ENCODE measurements around the gene MACF1. TPM values are rescaled to one million over a fixed set of nuclear protein-coding genes. Genes with fewer than 3 reads are reported as not detected.

MACF1 gene
- total RNA-seq, 1 experiment from 2014 or later = 190 TPM

- H3T11ph ChIP-seq (ENCODE audit: low read length) = no peak overlapping the region
- H3K79me2 ChIP-seq (ENCODE audit: insufficient read depth, low read length) = no peaks in the 10 kb centered on the region
- no peaks in the 10 kb centered on the region for H3K27me3 ChIP-seq (ENCODE audit: insufficient read depth, low read length)
- Mint-ChIP-seq H3K4me1 (no peaks in the 10 kb centered on the region), H3K36me3 (ENCODE audit: insufficient read depth in 1 of 3, low read depth in 3 of 3) (peaks cover 38 to 78% (median 67%) of the 10 kb centered on the region in 3 experiments; a peak in 6 of 7 replicates), H3K27ac (peak overlapping the region in 2 of 3 experiments; percentile 5 to 55; a peak in 1 of 7 replicates), H3K9me3 (no peaks in the 10 kb centered on the region), H3K4me3 (no peak overlapping the region), H3K27me3 (ENCODE audit: low read depth) (no peaks in the 10 kb centered on the region)
- H2BK20ac ChIP-seq (ENCODE audit: low read depth, low read length, poor library complexity, severe bottlenecking) = no peak overlapping the region
- H3K79me1 ChIP-seq (ENCODE audit: insufficient read depth, low read depth, low read length, poor library complexity, severe bottlenecking) = no peaks in the 10 kb centered on the region
- H3K18ac ChIP-seq (ENCODE audit: insufficient read length, low read depth, low read length) = no peak overlapping the region
- TF ChIP-seq CTCF (conservative IDR thresholded peaks at IDR 0.05) = no peak
- H2BK15ac ChIP-seq (ENCODE audit: low read depth, low read length) = no peak overlapping the region
- H4K20me1 ChIP-seq (ENCODE audit: control insufficient read depth, insufficient read depth, insufficient read length) = no peaks in the 10 kb centered on the region
- H3K4me1 ChIP-seq (ENCODE audit: insufficient read depth, low read length) = no peaks in the 10 kb centered on the region
- no peak overlapping the region for H3K4ac ChIP-seq (ENCODE audit: low read depth, low read length)
- no peak overlapping the region for H4K5ac ChIP-seq (ENCODE audit: insufficient read length, low read depth, low read length)
- H3K9me3 ChIP-seq (ENCODE audit: control insufficient read depth, low read depth, low read length) = no peaks in the 10 kb centered on the region
- no peak overlapping the region for H3K14ac ChIP-seq (ENCODE audit: insufficient read depth, low read length)
- H3K23ac ChIP-seq (ENCODE audit: insufficient read length, low read depth, low read length) = no peak overlapping the region
- H3K4me2 ChIP-seq (ENCODE audit: insufficient read depth, insufficient read length, low read length) = no peak overlapping the region
- H4K8ac ChIP-seq (replicated peaks; ENCODE audit: insufficient read length, low read depth, low read length) = no peak overlapping the region
- WGBS (ENCODE audit: extremely low coverage, insufficient read length, low lambda C conversion rate) = no CpG with 5 or more reads among the region's 1 CpG
- no peak for DNase-seq
- no peak overlapping the region for H3K56ac ChIP-seq (ENCODE audit: insufficient read length, low read depth, low read length)
- H2AFZ ChIP-seq (ENCODE audit: low read length) = no peak overlapping the region
- H3K23me2 ChIP-seq (ENCODE audit: insufficient read length, low read depth, low read length, poor library complexity, severe bottlenecking) = no peaks in the 10 kb centered on the region
- H2BK120ac ChIP-seq (ENCODE audit: low read depth, low read length, poor library complexity, severe bottlenecking) = no peak overlapping the region
- H3K27ac ChIP-seq (ENCODE audit: insufficient read length, low read depth, low read length) = no peak overlapping the region
- no peak overlapping the region for H2AK5ac ChIP-seq (ENCODE audit: insufficient read length, low read length)
- H2BK5ac ChIP-seq (ENCODE audit: insufficient read length, low read length) = no peak overlapping the region
- no peak overlapping the region for H2BK12ac ChIP-seq (ENCODE audit: insufficient read length, low read depth, low read length)
- no peak overlapping the region for H3K9ac ChIP-seq (ENCODE audit: extremely low read depth, insufficient read length, low read length)
- H4K91ac ChIP-seq (ENCODE audit: insufficient read length, low read depth, low read length) = no peak overlapping the region
These were observed 278.8 kb downstream of the MACF1 start for GRCh38 chr1:39483276-39483675.
